Inferior parietal cortex (tissue), 1 donor: ENCODE results near the gene FGGY.
"Not testable (repeated sequence)": the region's sequence is repeated elsewhere in the genome, so short reads cannot be mapped to it uniquely, and the experiment has no call there.

Source experiments
- DNase-seq: peaks from one replicate; pipeline ENCODE4 v3.0.0-alpha.2; 2016; ENCODE audit errors: extremely low spot score

FGGY gene

GRCh38 chr1:59543211-59543668 is 246.3 kb downstream of the FGGY start:
- DNase-seq = no peak

DNA sequence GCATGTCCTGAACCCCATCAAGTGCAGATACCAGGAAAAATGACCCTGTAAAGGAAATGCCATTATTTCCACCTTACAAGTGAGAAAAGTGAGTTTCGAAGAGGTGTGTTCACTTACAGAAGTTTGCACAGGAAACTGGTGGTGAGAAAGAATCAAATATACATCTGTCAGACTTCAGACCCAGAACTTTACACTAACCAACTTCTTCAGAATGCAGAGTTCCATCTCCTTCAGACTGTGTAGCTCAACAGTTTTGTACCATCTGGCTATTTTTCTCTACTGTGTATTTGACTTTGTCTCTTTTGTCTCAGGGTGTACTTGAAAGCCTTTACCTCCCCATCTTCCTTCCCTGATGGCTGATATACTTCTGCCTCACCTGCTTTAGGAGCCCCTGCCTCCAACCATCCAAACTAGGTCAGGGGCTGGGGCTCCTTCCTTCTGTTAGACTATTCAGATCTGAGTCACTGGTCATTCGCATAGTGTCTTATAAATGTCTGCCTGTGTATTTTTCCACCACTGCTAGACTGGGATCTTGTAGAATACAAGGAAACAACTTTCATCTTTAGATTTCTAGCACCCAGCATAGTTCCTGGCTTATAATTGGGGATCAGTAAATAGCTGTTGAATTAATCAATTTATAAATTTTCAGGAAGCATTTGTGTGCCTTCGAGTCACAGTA is 247.9 kb downstream of the FGGY start:
- DNase-seq = no peak

DNA sequence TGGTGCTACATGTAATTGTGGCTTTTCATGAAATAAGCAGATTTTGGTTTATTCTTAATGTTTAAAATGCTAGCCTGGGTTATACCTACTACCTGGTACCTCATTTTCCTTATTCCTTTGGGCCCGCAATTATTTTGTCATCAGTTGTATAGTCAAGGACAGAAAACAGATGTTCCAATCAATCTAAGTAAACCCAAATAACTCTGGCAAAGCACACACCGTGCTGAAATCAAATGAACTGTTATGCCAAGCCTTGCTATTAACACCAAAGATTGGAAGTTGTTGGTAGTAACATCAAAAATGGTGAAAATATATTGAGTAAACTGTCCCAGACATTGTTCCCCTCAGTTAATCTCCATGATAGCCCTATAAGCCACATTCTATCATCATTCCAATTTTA is 248.9 kb downstream of the FGGY start:
- no peak for DNase-seq

- no peak for DNase-seq
Observed at GRCh38 chr1:59549066-59549837, 252.4 kb downstream of the FGGY start.

- no peak for DNase-seq
Observed at GRCh38 chr1:59549903-59550302, 253.0 kb downstream of the FGGY start.

- DNase-seq = no peak
Observed at GRCh38 chr1:59552007-59552406, 255.1 kb downstream of the FGGY start.

DNA sequence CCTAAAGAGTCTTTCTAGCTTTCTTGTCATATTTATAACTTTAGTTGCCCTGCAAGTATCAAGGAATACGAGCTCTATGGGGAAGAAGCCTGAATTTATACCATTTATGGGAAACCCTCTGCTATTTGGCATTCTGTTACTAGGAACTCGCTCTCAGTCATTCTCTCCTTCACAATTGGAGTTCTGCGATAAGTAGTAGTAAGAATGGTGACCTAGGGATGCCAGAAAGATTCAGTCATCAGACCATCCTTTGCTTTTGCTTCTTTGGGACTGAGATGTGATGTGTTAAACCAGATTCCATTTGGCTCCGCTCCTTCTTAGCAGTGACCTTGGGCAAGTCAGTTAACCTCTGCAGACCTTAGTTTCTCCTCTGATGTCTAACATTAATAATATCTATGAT is 256.5 kb downstream of the FGGY start:
- no peak for DNase-seq

- DNase-seq = no peak
Observed at GRCh38 chr1:59554011-59554663, 257.2 kb downstream of the FGGY start.

DNA sequence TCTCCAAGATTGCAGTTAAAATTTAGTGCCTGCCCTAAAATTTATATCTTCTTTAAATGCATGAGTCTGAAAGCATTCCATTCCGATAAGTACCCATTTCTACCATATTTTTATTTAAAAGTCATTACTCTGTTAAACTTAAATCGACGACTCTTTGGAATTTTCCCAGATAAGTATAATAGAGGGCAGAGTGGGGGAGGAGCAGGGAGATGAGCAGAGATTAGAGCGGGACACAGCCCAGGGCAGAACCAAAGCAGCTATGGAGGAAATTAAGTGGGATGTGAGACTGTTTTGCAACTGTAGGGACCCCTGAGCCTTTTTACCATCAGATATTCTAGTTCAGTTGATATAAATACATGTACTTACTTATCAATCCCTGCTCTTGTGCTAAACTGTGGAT is 257.9 kb downstream of the FGGY start:
- no peak for DNase-seq

- DNase-seq = no peak
Observed at GRCh38 chr1:59556398-59556797, 259.5 kb downstream of the FGGY start.

DNA sequence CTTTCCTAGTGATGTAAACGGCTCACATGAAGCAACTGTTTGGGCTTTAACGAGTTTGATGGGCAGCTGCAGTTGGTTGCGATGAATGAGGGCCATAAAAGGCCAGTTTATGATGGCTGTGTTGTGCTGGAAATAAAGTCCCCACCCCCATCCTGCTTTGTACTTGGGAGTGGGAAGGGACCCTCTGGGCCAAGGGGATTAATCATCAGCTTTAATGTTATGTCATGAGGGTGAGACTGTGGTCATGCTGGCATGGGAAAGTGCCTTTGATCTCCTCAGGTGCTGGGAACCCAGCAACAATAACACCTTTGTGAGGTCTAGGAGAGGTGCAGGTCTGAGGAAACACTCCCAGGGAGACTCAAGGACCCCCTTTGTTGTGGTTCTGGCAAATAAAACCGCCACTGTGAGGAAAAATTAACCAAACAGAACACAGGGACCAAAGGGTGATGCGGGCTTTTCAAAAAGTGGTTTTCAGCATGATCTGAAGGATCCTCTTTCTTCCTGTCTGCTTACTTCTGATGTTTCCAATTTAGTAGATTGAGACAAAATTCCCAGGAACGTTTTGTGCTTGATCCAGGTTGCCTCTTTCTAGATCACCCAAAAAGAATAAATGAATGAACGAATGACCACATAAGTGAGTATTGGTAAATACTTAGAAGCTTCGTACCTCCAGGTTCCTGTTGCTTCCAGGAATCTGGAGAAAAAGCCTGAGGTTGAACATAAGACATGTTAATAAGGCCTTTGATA is 260.1 kb downstream of the FGGY start:
- no peak for DNase-seq

GRCh38 chr1:59557549-59557885 is 260.6 kb downstream of the FGGY start:
- no peak for DNase-seq

DNA sequence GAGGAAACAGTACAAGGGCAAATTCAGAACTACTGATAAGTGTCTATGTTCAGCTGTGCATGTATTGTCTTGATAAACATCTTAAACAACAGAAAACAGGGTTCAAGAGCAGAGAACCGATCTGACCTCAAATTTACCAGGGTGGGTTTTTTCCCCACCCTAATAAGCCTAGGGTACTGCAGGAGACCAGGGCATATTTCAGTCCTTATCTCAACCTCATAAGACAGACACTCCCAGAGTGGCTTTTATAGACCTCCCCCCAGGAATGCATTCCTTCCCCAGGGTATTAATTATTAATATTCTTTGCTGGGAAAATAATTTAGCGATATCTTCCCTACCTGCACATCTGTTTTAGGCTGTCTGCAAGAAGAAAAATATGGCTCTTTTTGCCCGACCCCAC is 261.7 kb downstream of the FGGY start:
- DNase-seq = not testable (repeated sequence)

DNA sequence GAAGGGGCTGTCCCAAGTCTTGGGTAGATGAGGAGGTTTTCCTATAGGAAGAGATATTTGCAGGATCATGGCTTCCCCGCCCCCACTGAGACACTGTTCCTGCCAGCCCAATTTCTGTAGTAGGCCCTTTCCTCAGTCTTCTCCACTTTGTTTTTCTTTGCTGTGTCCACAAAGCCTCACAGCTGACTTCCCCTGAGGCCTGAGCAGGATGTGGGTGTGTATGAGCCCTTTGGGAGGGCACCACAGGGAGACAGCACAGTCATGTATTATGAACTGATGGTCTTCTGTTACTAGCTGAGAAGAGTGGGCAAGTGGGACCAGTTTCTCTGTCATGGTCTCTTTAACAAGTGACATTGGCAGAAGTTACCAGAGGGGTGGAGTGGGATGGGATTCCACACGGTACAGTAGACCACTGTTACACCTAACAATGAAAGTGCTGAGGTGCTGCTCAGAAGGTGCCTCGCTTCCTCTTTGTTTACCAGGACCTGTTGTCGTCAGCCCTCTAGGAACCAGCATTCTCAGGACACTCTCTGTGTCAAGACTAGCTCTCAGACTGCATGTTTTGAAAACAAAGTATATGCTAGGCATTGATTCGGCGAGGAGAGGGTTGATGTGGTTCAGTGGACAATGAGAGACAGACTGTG is 264.0 kb downstream of the FGGY start:
- DNase-seq = no peak

- DNase-seq = no peak
Observed at GRCh38 chr1:59561796-59562195, 264.9 kb downstream of the FGGY start.

DNA sequence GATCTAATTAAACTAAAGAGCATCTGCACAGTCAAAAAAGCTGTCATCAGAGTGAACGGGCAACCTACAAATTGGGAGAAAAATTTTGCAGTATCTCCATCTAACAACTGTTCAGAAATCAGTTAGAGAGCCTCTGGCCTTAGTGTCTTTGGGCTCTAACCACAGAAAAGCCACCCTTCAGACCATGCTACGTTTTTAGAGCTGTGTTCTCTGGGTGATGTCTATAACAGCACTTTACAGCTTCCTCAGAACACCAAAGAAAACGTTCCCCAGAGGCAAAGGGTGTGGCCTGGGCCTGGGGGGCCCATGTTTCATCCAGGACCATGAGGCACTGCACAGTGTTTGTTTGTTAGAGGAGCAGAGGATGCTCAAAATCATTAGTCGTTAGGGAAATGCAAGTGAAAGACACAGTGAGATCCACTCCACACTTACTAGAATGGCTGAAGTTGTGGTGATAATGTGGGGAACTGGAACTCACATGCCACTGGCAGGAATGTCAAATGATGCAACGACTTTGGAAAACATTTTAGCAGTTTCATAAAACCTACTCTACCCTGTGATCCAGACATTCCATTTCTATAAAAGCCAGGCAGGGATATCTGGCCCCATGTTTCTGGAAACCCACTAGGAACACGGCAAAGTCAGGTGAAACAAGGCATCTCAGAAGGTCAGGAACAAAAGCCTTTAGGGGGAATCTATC is 267.4 kb downstream of the FGGY start:
- no peak for DNase-seq

GRCh38 chr1:59565611-59566410 is 268.9 kb downstream of the FGGY start:
- no peak for DNase-seq

- no peak for DNase-seq
Observed at GRCh38 chr1:59568158-59568935, 271.5 kb downstream of the FGGY start.

GRCh38 chr1:59569198-59569597 is 272.3 kb downstream of the FGGY start:
- DNase-seq = no peak
